Panc1 (cell line): Measurements from ENCODE around the gene F2R. TPM values are rescaled to one million over a fixed set of nuclear protein-coding genes. Genes with fewer than 3 reads are reported as not detected.
"Not testable (repeated sequence)": the region's sequence is repeated elsewhere in the genome, so short reads cannot be mapped to it uniquely, and the experiment has no call there.

Experiments
- ATAC-seq: fragments of 200-7000 bp; cut with Tn5 transposase; 2 replicates; pipeline ENCODE4 v1.9.1; 2020; ENCODE audit warnings: mild to moderate bottlenecking, moderate library complexity
- BruUV-seq: library from RNA; stranded (reverse); fragments of 400-500 nt; replicated peaks from 2 replicates; lab custom pipeline; 2021; lab: Mats Ljungman, UMichigan
- CTCF ChIA-PET: fragments of 300-600 bp; sonication (Branson Sonifier 250); formaldehyde crosslinking; loops from one replicate; lab custom pipeline; 2022; ENCODE audit warnings: antibody characterized with exemption; lab: Charles Lee
- POLR2A ChIA-PET: fragments of 300-600 bp; sonication (Branson Sonifier 250); formaldehyde crosslinking; loops from one replicate; lab custom pipeline; 2022; ENCODE audit warnings: antibody characterized with exemption; lab: Charles Lee
- DNase-seq: peaks from one replicate; pipeline ENCODE4 v3.0.0-alpha.2; 2010; ENCODE audit warnings: low read depth, low spot score
- H3K27ac ChIP-seq: 2 replicates; pipeline ENCODE4 v1.5.1; 2011; ENCODE audit warnings: mild to moderate bottlenecking, low read length, inconsistent platforms
- H3K27me3 ChIP-seq: fragments of 200-500 bp; sonication (Bioruptor generic); 2 replicates; pipeline ENCODE4 v1.6.0; 2014; ENCODE audit warnings: low read length, inconsistent platforms; ENCODE audit not compliant: control insufficient read depth, insufficient read depth
- H3K36me3 ChIP-seq: fragments of 200-500 bp; sonication (Bioruptor generic); 2 replicates; pipeline ENCODE4 v1.5.1; 2014; ENCODE audit warnings: inconsistent platforms, mild to moderate bottlenecking, low read length, moderate library complexity; ENCODE audit not compliant: control insufficient read depth, insufficient read depth
- H3K4me1 ChIP-seq: 2 replicates; pipeline ENCODE4 v1.5.1; 2011; ENCODE audit warnings: inconsistent platforms, mild to moderate bottlenecking, low read length, moderate library complexity; ENCODE audit not compliant: control insufficient read depth, insufficient read depth
- H3K4me3 ChIP-seq, 2 experiments: 2 replicates each; pipeline ENCODE4 v1.5.1; 2011 to 2012; ENCODE audit warnings: low read depth in 2 of 2, low read length in 2 of 2, mild to moderate bottlenecking in 2 of 2, inconsistent platforms in 1 of 2, moderate library complexity in 1 of 2
- H3K9me3 ChIP-seq: fragments of 200-500 bp; sonication (Bioruptor generic); 2 replicates; pipeline ENCODE4 v1.5.1; 2014; ENCODE audit warnings: low read depth, mild to moderate bottlenecking, inconsistent platforms, low read length, moderate library complexity; ENCODE audit not compliant: control insufficient read depth, insufficient read depth
- CTCF ChIP-seq: fragments of 450-650 bp; IDR thresholded peaks from 2 replicates; pipeline ENCODE4 v1.5.1; 2017; ENCODE audit warnings: mild to moderate bottlenecking
- POLR2AphosphoS5 ChIP-seq: IDR thresholded peaks from 2 replicates; pipeline ENCODE4 v1.6.1; 2012; ENCODE audit warnings: mild to moderate bottlenecking, low read depth, low read length, moderate library complexity
- REST ChIP-seq, 2 experiments: IDR thresholded peaks; 2 replicates each; pipeline ENCODE4 v1.6.1; 2011 to 2012; ENCODE audit warnings: low read depth in 2 of 2, control low read depth in 1 of 2, low read length in 1 of 2, mild to moderate bottlenecking in 1 of 2, moderate library complexity in 1 of 2; ENCODE audit not compliant: insufficient read depth in 1 of 2
- SIN3A ChIP-seq: IDR thresholded peaks from 2 replicates; pipeline ENCODE4 v1.6.1; 2012; ENCODE audit warnings: low read depth, mild to moderate bottlenecking, low read length, moderate library complexity, borderline replicate concordance; ENCODE audit not compliant: insufficient read depth
- TCF7L2 ChIP-seq: IDR thresholded peaks from 2 replicates; pipeline ENCODE4 v1.6.1; 2011; ENCODE audit warnings: mild to moderate bottlenecking, low read depth, low read length, inconsistent platforms
- in situ Hi-C: cut with HindIII; loops from 2 replicates; pipeline ENCODE4 v1.10.0; 2016; ENCODE audit warnings: low sequenced_read_pairs, low pct_unique_long_range_greater_than_20kb
- intact Hi-C: fragments of 100-400 bp; cut with micrococcal nuclease; formaldehyde crosslinking; loops from one replicate; pipeline ENCODE4 v1.10.0; 2022; ENCODE audit not compliant: unreplicated experiment
- total RNA-seq: library from RNA; stranded (reverse); gene quantifications from one replicate; pipeline ENCODE4 v1.2.1, GENCODE V29; 2021; ENCODE audit not compliant: unreplicated experiment

Gene F2R
- total RNA-seq, 1 experiment from 2014 or later = 26.0 TPM

DNA sequence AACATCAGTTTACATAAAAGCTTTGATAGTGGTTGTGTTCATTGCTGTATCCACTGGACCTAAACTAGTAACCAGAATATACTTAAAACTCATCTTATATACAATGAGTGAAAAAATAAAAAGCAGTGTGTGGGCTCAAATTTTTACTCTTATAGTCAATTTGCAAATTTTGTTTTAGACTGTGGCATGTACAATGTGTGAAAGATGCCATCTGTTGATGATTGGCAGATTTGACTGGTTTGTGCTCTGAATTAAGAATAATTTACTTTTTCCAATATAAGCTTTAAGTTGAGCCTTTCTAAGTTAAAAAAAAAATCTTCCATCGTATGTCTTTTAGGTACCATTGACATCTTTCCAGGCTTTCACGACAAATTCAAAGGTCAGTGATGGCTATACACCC, 60.5 kb downstream of the F2R start:
- ChIA-PET CTCF (no interaction called here), POLR2A (no interaction called here)
- Histone ChIP-seq H3K27ac (no peak overlapping the region), H3K9me3 (no peaks in the 10 kb centered on the region), H3K27me3 (no peaks in the 10 kb centered on the region), H3K4me3 (no peak overlapping the region), H3K4me1 (peaks cover 4% of the 10 kb centered on the region), H3K36me3 (no peaks in the 10 kb centered on the region)
- DNase-seq (no peak), ATAC-seq (no peak)
- TF ChIP-seq REST (IDR thresholded peaks at IDR 0.05; ENCODE audit: insufficient read depth in 1 of 2, low read depth in 2 of 2, low read length in 1 of 2) (no peak), CTCF (no peak), POLR2AphosphoS5 (no peak), SIN3A (no peak), TCF7L2 (no peak)
- intact Hi-C loops = no loop called here
- BruUV-seq = no TSS peak
- in situ Hi-C loops = no loop called here

- H3K36me3 ChIP-seq, H3K27me3 ChIP-seq, DNase-seq, BruUV-seq, H3K4me1 ChIP-seq, H3K4me3 ChIP-seq, intact Hi-C loops, in situ Hi-C loops, H3K27ac ChIP-seq, H3K9me3 ChIP-seq, ATAC-seq: not testable (repeated sequence)
- POLR2A ChIA-PET = interaction anchor here (0.6 kb wide), 1 partner anchor 14 kb away, joined by 3 read pairs; no protein-coding TSS in a partner anchor
- CTCF ChIA-PET = interaction anchor here (0.7 kb wide), 1 partner anchor 8 kb away, joined by 11 read pairs; no protein-coding TSS in a partner anchor
Measured at GRCh38 chr5:76780616-76781015, 64.7 kb downstream of the F2R start.

- DNase-seq (no peak), ATAC-seq (no peak)
- Histone ChIP-seq H3K27ac (no peak overlapping the region; the same call in 1 of the 2 replicates), H3K4me3 (no peak overlapping the region), H3K4me1 (peaks cover 4% of the 10 kb centered on the region), H3K27me3 (no peaks in the 10 kb centered on the region), H3K36me3 (no peaks in the 10 kb centered on the region), H3K9me3 (no peaks in the 10 kb centered on the region)
- POLR2A ChIA-PET = interaction anchor here (0.7 kb wide), 1 partner anchor 74 kb away, joined by 4 read pairs; no protein-coding TSS in a partner anchor
- intact Hi-C loops = no loop called here
- in situ Hi-C loops = no loop called here
- BruUV-seq = no TSS peak
- CTCF ChIA-PET = interaction anchor here (0.6 to 0.8 kb wide), 2 partner anchors 25 to 607 kb away, joined by 3 to 4 read pairs; no protein-coding TSS in a partner anchor
- no peak for TF ChIP-seq TCF7L2
- no peak for TF ChIP-seq REST (IDR thresholded peaks at IDR 0.05; ENCODE audit: insufficient read depth in 1 of 2, low read depth in 2 of 2, low read length in 1 of 2)
Measured at GRCh38 chr5:76781775-76782174, 65.8 kb downstream of the F2R start.
